ENCODE data around the gene HLA-DQA2. TPM values are rescaled to one million over a fixed set of nuclear protein-coding genes. Genes with fewer than 3 reads are reported as not detected.
"Not testable (repeated sequence)": the region's sequence is repeated elsewhere in the genome, so short reads cannot be mapped to it uniquely, and the experiment has no call there.

Gene HLA-DQA2
- total and polyA plus RNA-seq, 4 donors = 0.17 to 0.43 TPM; not detected in 2

DNA sequence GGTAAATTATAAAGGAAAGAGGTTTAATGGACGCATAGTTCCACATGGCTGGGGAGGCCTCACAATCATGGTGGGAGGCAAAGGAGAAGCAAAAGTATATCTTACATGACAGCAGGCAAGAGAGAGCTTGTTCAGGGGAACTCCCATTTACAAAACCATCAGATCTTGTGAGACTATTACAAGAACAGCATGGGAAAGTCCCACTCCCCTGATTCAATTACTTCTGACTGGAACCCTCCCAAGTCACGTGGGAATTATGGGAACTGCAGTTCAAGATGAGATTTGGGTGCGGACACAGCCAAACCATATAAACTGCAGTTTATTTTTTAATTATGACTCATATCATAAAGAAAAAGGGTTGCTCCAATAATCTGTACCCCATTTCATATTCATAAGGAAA is 22.3 kb upstream of the HLA-DQA2 start:
- Histone ChIP-seq H3K27me3 (ENCODE audit: control insufficient read depth, insufficient read depth, low read length) (no peaks in the 10 kb centered on the region), H3K9me3 (ENCODE audit: control insufficient read depth, insufficient read depth, low read length) (no peaks in the 10 kb centered on the region), H3K4me3 (ENCODE audit: low read depth, low read length) (no peak overlapping the region), H3K27ac (ENCODE audit: low read depth, low read length) (no peak overlapping the region), H3K4me1 (ENCODE audit: control insufficient read depth, insufficient read depth, low read length) (no peaks in the 10 kb centered on the region), H3K36me3 (ENCODE audit: control insufficient read depth, insufficient read depth, low read length) (no peaks in the 10 kb centered on the region)
- 80% methylated on average over 1 of the region's 3 CpGs for WGBS (ENCODE audit: insufficient coverage)
- no peak for DNase-seq (ENCODE audit: low read depth in 4 of 6, low spot score in 6 of 6)

DNA sequence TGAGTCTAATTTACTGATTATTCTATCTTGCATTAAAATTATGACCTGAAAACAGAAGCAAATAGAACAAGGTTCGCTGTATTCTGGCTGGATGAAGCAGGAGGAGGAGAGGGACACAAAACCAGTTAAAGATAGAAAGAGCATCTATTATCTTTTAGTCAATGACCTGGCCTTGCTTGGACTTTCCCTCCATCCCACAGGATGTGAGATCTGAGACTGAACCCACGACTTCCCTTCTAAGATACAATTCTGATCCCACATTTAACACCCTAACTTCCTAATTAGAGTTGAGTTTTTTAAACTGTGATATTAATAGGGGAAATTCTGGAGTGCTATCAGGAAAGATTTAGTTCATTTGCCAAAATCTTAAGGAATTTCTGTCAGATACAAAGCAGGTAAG is 3.1 kb upstream of the HLA-DQA2 start:
- H3K4me3 ChIP-seq (ENCODE audit: low read depth, low read length) = no peak overlapping the region

DNA sequence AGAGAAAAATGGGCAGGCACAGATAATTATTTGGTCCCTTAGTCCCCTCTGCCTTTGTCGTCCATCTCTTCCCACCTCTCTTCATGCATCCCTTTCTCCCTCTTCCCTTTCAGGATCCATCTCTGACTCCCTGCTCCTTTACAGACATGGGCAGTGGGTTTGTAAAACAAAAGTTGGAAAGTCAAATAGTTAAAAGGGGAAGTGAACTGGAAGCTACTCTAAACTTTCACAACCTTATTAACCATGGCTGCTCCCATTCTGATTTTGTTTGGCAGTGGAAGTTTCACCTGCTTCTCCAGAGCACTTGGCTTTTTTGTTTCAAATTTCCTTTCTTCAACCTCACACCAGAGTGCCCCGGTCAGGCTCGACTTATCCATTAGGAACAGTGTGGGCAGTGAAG is 1.2 kb downstream of the HLA-DQA2 start:
- Histone ChIP-seq H3K27me3 (ENCODE audit: control insufficient read depth, insufficient read depth, low read length) (no peaks in the 10 kb centered on the region), H3K9me3 (ENCODE audit: control insufficient read depth, insufficient read depth, low read length) (no peaks in the 10 kb centered on the region), H3K4me3 (ENCODE audit: low read depth, low read length) (no peak overlapping the region), H3K36me3 (ENCODE audit: control insufficient read depth, insufficient read depth, low read length) (no peaks in the 10 kb centered on the region), H3K4me1 (ENCODE audit: control insufficient read depth, insufficient read depth, low read length) (no peaks in the 10 kb centered on the region), H3K27ac (ENCODE audit: low read depth, low read length) (no peak overlapping the region)
- no CpG with 5 or more reads among the region's 3 CpGs for WGBS (ENCODE audit: insufficient coverage)
- no peak for DNase-seq (ENCODE audit: low read depth in 4 of 6, low spot score in 6 of 6)

More for the DNA sequence above, 3.1 kb upstream of the HLA-DQA2 start:
- H3K27ac ChIP-seq (ENCODE audit: low read depth, low read length) = no peak overlapping the region
- no peaks in the 10 kb centered on the region for H3K9me3 ChIP-seq (ENCODE audit: control insufficient read depth, insufficient read depth, low read length)
- no peaks in the 10 kb centered on the region for H3K4me1 ChIP-seq (ENCODE audit: control insufficient read depth, insufficient read depth, low read length)
- no peaks in the 10 kb centered on the region for H3K36me3 ChIP-seq (ENCODE audit: control insufficient read depth, insufficient read depth, low read length)
- no peak for DNase-seq (ENCODE audit: low read depth in 4 of 6, low spot score in 6 of 6)
- whole genome bisulfite sequencing (ENCODE audit: insufficient coverage) = no CpG with 5 or more reads among the region's 2 CpGs
- H3K27me3 ChIP-seq (ENCODE audit: control insufficient read depth, insufficient read depth, low read length) = no peaks in the 10 kb centered on the region

DNA sequence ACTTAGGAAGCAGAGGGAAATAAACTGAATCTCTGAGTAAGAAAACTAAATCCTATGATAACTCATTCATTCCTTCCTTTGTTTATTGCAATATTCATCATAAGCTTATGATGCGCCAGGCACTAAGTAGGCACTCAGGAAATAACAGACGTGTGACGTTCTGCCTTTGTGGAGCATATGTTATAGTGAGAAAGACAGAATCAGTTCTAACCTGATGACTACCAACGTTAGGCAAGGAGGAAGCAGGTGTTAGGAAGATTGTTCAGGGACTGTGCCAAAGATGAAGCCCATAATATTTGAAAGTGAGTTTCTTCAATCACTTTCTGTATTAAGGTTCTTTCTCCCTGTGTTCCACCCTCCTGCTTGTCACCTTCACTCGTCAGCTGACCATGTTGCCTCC is 3.6 kb downstream of the HLA-DQA2 start:
- 83% methylated on average over 1 of the region's 5 CpGs for WGBS (ENCODE audit: insufficient coverage)
- Histone ChIP-seq H3K27ac (ENCODE audit: low read depth, low read length) (no peak overlapping the region), H3K4me3 (ENCODE audit: low read depth, low read length) (no peak overlapping the region)

DNA sequence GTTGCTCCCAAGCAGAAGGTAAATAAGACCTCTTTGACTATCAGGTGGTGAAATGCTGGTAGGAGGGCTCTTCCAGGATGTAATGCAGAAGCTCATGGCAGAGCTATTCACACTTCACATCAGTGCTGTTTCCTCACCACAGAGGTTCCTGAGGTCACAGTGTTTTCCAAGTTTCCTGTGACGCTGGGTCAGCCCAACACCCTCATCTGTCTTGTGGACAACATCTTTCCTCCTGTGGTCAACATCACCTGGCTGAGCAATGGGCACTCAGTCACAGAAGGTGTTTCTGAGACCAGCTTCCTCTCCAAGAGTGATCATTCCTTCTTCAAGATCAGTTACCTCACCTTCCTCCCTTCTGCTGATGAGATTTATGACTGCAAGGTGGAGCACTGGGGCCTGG is 4.5 kb downstream of the HLA-DQA2 start:
- 60% methylated on average over 1 of the region's 1 CpG for WGBS (ENCODE audit: insufficient coverage)
- not testable (repeated sequence) for H3K4me1 ChIP-seq (ENCODE audit: control insufficient read depth, insufficient read depth, low read length); H3K27me3 ChIP-seq (ENCODE audit: control insufficient read depth, insufficient read depth, low read length); H3K27ac ChIP-seq (ENCODE audit: low read depth, low read length); H3K9me3 ChIP-seq (ENCODE audit: control insufficient read depth, insufficient read depth, low read length); DNase-seq (ENCODE audit: low read depth in 4 of 6, low spot score in 6 of 6); H3K36me3 ChIP-seq (ENCODE audit: control insufficient read depth, insufficient read depth, low read length); H3K4me3 ChIP-seq (ENCODE audit: low read depth, low read length)

More for the DNA sequence above, 3.6 kb downstream of the HLA-DQA2 start:
- no peaks in the 10 kb centered on the region for H3K9me3 ChIP-seq (ENCODE audit: control insufficient read depth, insufficient read depth, low read length)
- H3K4me1 ChIP-seq (ENCODE audit: control insufficient read depth, insufficient read depth, low read length) = no peaks in the 10 kb centered on the region
- no peaks in the 10 kb centered on the region for H3K36me3 ChIP-seq (ENCODE audit: control insufficient read depth, insufficient read depth, low read length)
- no peak for DNase-seq (ENCODE audit: low read depth in 4 of 6, low spot score in 6 of 6)
- no peaks in the 10 kb centered on the region for H3K27me3 ChIP-seq (ENCODE audit: control insufficient read depth, insufficient read depth, low read length)

DNA sequence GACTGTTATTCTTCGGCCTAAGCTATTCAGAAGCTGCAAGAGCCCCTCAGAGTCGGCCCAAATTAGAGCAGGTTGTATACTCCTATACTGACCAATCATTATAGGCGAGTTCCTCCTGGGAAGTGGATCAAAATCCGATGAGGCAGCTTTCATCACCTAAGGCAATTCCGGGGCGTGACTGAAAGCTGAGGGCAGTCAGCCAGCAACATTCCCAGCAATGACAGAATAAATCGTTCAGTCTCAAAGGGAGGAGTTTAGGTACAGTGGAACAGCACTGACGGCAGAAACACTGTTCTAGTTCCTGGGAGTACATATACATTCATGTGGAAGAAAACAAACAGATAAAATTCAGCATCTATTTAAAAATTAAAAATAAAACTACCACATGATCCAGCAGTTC is 11.4 kb downstream of the HLA-DQA2 start:
- H3K27me3 ChIP-seq (ENCODE audit: control insufficient read depth, insufficient read depth, low read length) = no peaks in the 10 kb centered on the region
- no peaks in the 10 kb centered on the region for H3K36me3 ChIP-seq (ENCODE audit: control insufficient read depth, insufficient read depth, low read length)
- H3K4me3 ChIP-seq (ENCODE audit: low read depth, low read length) = no peak overlapping the region
- no peaks in the 10 kb centered on the region for H3K4me1 ChIP-seq (ENCODE audit: control insufficient read depth, insufficient read depth, low read length)
- 18% methylated on average over 4 of the region's 8 CpGs for WGBS (ENCODE audit: insufficient coverage)
- DNase-seq (ENCODE audit: low read depth in 4 of 6, low spot score in 6 of 6) = no peak
- no peaks in the 10 kb centered on the region for H3K9me3 ChIP-seq (ENCODE audit: control insufficient read depth, insufficient read depth, low read length)
- no peak overlapping the region for H3K27ac ChIP-seq (ENCODE audit: low read depth, low read length)

DNA sequence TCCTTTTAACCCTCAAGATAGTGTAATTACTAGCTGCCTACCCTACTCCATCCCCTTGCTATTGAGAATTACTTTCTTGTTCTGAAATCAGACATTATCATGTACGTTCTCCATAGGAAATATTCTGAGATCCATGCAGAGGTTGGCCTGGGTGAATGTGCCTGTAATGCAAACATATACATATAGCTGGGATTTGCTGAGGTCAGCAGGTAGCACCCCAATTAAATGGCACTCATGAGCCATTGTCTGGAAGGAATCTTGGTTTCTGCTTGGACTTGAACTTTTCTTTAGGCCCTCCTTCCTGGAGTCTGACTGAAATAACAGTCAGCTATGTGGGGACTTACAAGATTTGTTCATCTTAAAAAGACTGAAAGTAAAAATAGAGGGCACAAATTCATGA is 18.5 kb downstream of the HLA-DQA2 start:
- WGBS (ENCODE audit: insufficient coverage) = no CpG with 5 or more reads among the region's 1 CpG
- Histone ChIP-seq H3K4me1 (ENCODE audit: control insufficient read depth, insufficient read depth, low read length) (no peaks in the 10 kb centered on the region), H3K4me3 (ENCODE audit: low read depth, low read length) (no peak overlapping the region), H3K27me3 (ENCODE audit: control insufficient read depth, insufficient read depth, low read length) (peaks cover 13% of the 10 kb centered on the region), H3K27ac (ENCODE audit: low read depth, low read length) (no peak overlapping the region), H3K36me3 (ENCODE audit: control insufficient read depth, insufficient read depth, low read length) (no peaks in the 10 kb centered on the region), H3K9me3 (ENCODE audit: control insufficient read depth, insufficient read depth, low read length) (no peaks in the 10 kb centered on the region)
- DNase-seq (ENCODE audit: low read depth in 4 of 6, low spot score in 6 of 6) = no peak

DNA sequence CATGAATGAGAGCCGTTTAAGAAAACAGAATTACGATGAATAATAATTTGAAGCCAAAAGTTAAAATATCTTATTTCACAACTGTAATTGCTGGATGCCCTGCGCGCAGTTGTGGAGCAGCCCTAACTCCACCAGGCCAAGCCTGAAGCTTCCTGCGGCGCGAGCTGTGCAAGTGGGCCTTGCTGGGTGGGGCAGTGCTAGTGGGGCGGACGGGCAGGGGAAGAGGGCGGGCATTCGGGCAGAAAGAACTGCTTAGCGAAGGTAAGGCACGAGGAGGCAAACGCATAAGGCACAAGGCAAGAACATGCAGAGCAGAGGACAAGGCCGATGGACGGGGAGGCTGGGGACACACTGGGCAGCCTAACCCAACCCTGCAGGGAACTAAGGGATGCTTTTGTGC is 19.9 kb downstream of the HLA-DQA2 start:
- DNase-seq (ENCODE audit: low read depth in 4 of 6, low spot score in 6 of 6) = no peak
- no peaks in the 10 kb centered on the region for H3K4me1 ChIP-seq (ENCODE audit: control insufficient read depth, insufficient read depth, low read length)
- H3K4me3 ChIP-seq (ENCODE audit: low read depth, low read length) = no peak overlapping the region
- 87% methylated on average over 9 of the region's 16 CpGs for WGBS (ENCODE audit: insufficient coverage)
- no peaks in the 10 kb centered on the region for H3K9me3 ChIP-seq (ENCODE audit: control insufficient read depth, insufficient read depth, low read length)
- no peaks in the 10 kb centered on the region for H3K36me3 ChIP-seq (ENCODE audit: control insufficient read depth, insufficient read depth, low read length)
- no peak overlapping the region for H3K27ac ChIP-seq (ENCODE audit: low read depth, low read length)
- H3K27me3 ChIP-seq (ENCODE audit: control insufficient read depth, insufficient read depth, low read length) = peaks cover 14% of the 10 kb centered on the region

DNA sequence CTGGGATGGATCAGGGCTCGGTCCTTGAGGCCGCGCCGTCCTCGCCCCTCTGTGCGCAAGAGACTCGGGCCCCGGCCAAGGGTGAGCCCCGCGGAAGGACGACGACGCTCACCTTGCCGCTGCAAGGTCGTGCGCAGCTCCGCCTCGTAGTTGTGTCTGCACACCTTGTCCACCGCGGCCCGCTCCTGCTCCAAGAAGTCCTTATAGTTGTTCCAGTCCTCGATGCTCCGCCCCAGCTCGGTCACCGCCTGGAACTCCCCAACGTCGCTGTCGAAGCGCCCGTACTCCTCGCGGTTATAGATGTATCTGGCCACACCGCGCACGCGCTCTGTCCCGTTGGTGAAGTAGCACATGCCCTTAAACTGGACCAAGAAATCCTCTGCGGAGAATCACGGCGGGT is 20.4 kb downstream of the HLA-DQA2 start:
- DNase-seq (ENCODE audit: low read depth in 4 of 6, low spot score in 6 of 6) = no peak
- 49% methylated on average over 39 of the region's 40 CpGs for WGBS (ENCODE audit: insufficient coverage)
- Histone ChIP-seq H3K27me3 (ENCODE audit: control insufficient read depth, insufficient read depth, low read length) (peaks cover 14% of the 10 kb centered on the region), H3K4me1 (ENCODE audit: control insufficient read depth, insufficient read depth, low read length) (no peaks in the 10 kb centered on the region), H3K9me3 (ENCODE audit: control insufficient read depth, insufficient read depth, low read length) (no peaks in the 10 kb centered on the region), H3K36me3 (ENCODE audit: control insufficient read depth, insufficient read depth, low read length) (no peaks in the 10 kb centered on the region), H3K4me3 (ENCODE audit: low read depth, low read length) (no peak overlapping the region), H3K27ac (ENCODE audit: low read depth, low read length) (no peak overlapping the region)

DNA sequence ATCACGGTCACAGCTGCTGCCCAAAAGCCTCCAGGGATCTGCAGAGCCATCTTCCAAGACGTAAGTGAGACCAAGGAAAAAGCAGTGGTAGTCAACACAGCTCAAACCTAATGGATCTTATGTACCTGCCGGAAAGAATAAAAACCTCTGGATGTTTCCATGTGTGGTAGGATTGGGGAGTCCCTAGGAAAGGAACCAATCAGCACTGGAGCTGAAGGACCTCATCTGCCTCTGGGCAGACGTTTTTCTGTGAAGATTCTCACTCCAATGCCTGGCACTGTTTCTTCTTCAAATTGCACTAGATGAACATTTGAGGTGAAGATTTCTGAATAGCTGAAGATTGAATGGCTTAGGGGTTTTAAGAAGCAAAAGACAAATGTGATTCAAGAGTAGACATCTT is 22.2 kb downstream of the HLA-DQA2 start, which contains the start of gene HLA-DQB2:
TSS of gene HLA-DQB2 (minus strand) at position 112 of the 400 bp plus-strand sequence. CDS start at position 50, 62 bp downstream.
- no peaks in the 10 kb centered on the region for H3K36me3 ChIP-seq (ENCODE audit: control insufficient read depth, insufficient read depth, low read length)
- peaks cover 14% of the 10 kb centered on the region for H3K27me3 ChIP-seq (ENCODE audit: control insufficient read depth, insufficient read depth, low read length)
- WGBS (ENCODE audit: insufficient coverage) = 92% methylated on average over 2 of the region's 4 CpGs
- H3K4me1 ChIP-seq (ENCODE audit: control insufficient read depth, insufficient read depth, low read length) = no peaks in the 10 kb centered on the region
- no peak within 1 kb of the TSS for H3K27ac ChIP-seq (ENCODE audit: low read depth, low read length)
- no peak within 1 kb of the TSS for H3K4me3 ChIP-seq (ENCODE audit: low read depth, low read length)
- peak in 2 of 6 donors; percentile 9 to 38 for DNase-seq (ENCODE audit: low read depth in 4 of 6, low spot score in 6 of 6)
- no peaks in the 10 kb centered on the region for H3K9me3 ChIP-seq (ENCODE audit: control insufficient read depth, insufficient read depth, low read length)

All from spinal cord (tissue), 10 donors.